ENCODE data around the gene AP5S1.

GRCh38 chr20:3812259-3812681 lies 8.1 kb upstream of the AP5S1 start:
- no peak for TF ChIP-seq CTCF (conservative IDR thresholded peaks at IDR 0.05; ENCODE audit: low read depth, low read length)
- no peak for TF ChIP-seq EZH2 (IDR thresholded peaks at IDR 0.05; ENCODE audit: borderline replicate concordance, low read depth, low read length, poor library complexity, severe bottlenecking)

All from A673 (cell line).